ENCODE measurements around the gene EML6. TPM values are rescaled to one million over a fixed set of nuclear protein-coding genes. Genes with fewer than 3 reads are reported as not detected.

EML6 gene
- total RNA-seq, 2 donors from 2014 or later = 0.96 to 2.0 TPM

- peaks cover 0 to 1% of the 10 kb centered on the region in 2 donors for H3K9me3 Mint-ChIP-seq
- H3K4me1 Mint-ChIP-seq (ENCODE audit: low read depth) = no peaks in the 10 kb centered on the region
- no peak for ATAC-seq (replicated peaks in 1 of 2)
- H3K36me3 Mint-ChIP-seq (ENCODE audit: insufficient read depth in 2 of 2) = no peaks in the 10 kb centered on the region
- no peak overlapping the region for H3K27ac Mint-ChIP-seq
- H3K27me3 Mint-ChIP-seq (ENCODE audit: low read depth) = no peaks in the 10 kb centered on the region
- H3K4me3 Mint-ChIP-seq = no peak overlapping the region
- no peak for DNase-seq
These were observed 189.4 kb downstream of the EML6 start for GRCh38 chr2:54912893-54913292.

DNA sequence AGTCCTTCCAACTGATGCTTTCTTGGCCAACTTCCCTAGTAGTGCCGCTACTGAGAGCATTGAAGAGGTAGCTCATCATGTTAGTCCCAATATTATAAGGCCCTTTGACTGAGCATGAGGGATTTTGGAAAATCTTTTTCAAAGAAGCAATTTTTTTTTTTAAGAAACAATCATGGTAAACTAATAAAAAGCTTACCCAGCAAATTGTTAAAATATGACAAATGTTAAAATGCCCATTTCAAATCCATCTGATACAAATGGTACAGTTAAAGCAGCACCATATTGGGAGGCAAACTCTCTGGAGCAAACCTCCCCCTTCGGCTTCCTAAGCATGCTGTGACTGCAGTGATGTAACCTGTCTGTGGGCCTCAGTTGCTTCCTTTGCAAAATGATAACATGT, 191.2 kb downstream of the EML6 start:
- Mint-ChIP-seq H3K9me3 (peaks cover 0 to 1% of the 10 kb centered on the region in 2 donors), H3K4me1 (ENCODE audit: low read depth) (no peaks in the 10 kb centered on the region), H3K27me3 (ENCODE audit: low read depth) (peaks cover 5% of the 10 kb centered on the region), H3K27ac (no peak overlapping the region), H3K36me3 (ENCODE audit: insufficient read depth in 2 of 2) (no peaks in the 10 kb centered on the region), H3K4me3 (no peak overlapping the region)
- no peak for ATAC-seq (replicated peaks in 1 of 2)
- DNase-seq = no peak

GRCh38 chr2:54915101-54915500, 191.6 kb downstream of the EML6 start:
- Mint-ChIP-seq H3K4me3 (no peak overlapping the region), H3K27ac (no peak overlapping the region), H3K4me1 (ENCODE audit: low read depth) (no peaks in the 10 kb centered on the region), H3K36me3 (ENCODE audit: insufficient read depth in 2 of 2) (no peaks in the 10 kb centered on the region), H3K27me3 (ENCODE audit: low read depth) (peaks cover 6% of the 10 kb centered on the region), H3K9me3 (peaks cover 0 to 1% of the 10 kb centered on the region in 2 donors)
- ATAC-seq (replicated peaks in 1 of 2) (no peak), DNase-seq (no peak)

- DNase-seq (no peak), ATAC-seq (replicated peaks in 1 of 2) (no peak)
- peaks cover 6% of the 10 kb centered on the region for H3K27me3 Mint-ChIP-seq (ENCODE audit: low read depth)
- peaks cover 1 to 2% of the 10 kb centered on the region in 2 donors for H3K9me3 Mint-ChIP-seq
- no peak overlapping the region for H3K27ac Mint-ChIP-seq
- no peaks in the 10 kb centered on the region for H3K4me1 Mint-ChIP-seq (ENCODE audit: low read depth)
- no peaks in the 10 kb centered on the region for H3K36me3 Mint-ChIP-seq (ENCODE audit: insufficient read depth in 2 of 2)
- H3K4me3 Mint-ChIP-seq = no peak overlapping the region
These were observed 193.2 kb downstream of the EML6 start for GRCh38 chr2:54916637-54917036.

DNA sequence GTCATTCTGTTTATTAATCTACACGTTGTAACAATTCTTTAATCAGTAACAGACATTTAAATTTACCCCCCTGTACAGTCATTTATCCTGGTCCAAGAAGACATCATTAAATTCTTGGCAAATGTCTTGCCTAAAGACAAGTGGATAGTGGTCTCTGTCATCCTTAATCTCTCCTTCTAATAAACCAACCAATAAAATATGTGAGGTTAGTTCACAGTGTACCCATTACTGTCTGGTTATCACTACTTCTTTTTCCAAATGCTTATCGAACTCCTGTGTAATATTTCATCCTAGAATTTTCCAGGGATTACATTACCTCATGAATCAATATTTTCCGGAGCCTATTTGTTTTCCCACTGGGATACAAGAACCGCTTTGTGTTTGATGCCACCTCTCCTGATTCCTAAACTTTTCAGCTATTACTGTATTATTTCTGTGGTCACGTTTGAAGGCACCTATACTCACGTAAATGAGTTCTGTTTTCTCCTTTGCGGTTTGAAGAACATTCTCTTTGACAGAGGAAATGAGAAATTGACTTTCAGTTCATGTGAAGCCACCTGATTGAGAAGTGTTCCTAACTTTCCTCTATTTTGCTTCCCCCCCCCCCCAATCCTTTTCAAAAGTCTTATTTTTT, 195.3 kb downstream of the EML6 start:
- no peaks in the 10 kb centered on the region for H3K4me1 Mint-ChIP-seq (ENCODE audit: low read depth)

DNA sequence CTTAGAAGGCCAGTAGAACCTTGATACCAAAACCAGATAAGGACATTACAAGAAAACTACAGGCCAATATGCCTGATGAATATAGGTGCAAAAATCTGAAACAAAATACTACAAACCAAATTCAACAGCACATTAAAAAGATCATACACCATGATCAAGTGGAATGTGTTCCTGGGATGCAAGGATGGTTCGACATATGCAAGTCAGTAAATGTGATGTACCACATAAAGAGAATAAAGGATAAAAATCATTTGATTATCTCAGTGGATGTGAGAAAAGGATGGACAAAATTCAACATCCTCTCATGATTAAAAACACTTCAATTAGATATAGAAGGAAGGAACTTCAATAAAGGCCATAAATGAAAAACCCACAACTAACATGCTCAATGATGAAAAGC, 197.2 kb downstream of the EML6 start:
- peaks cover 0 to 2% of the 10 kb centered on the region in 2 donors for H3K36me3 Mint-ChIP-seq (ENCODE audit: insufficient read depth in 2 of 2)
- DNase-seq (no peak), ATAC-seq (replicated peaks in 1 of 2) (no peak)
- H3K4me3 Mint-ChIP-seq = no peak overlapping the region
- H3K27me3 Mint-ChIP-seq (ENCODE audit: low read depth) = peaks cover 6% of the 10 kb centered on the region
- H3K27ac Mint-ChIP-seq = no peak overlapping the region
- no peaks in the 10 kb centered on the region for H3K4me1 Mint-ChIP-seq (ENCODE audit: low read depth)
- peaks cover 2 to 4% of the 10 kb centered on the region in 2 donors for H3K9me3 Mint-ChIP-seq

More for the DNA sequence above, 195.3 kb downstream of the EML6 start:
- H3K9me3 Mint-ChIP-seq = peaks cover 2 to 4% of the 10 kb centered on the region in 2 donors
- DNase-seq = no peak
- H3K27ac Mint-ChIP-seq = no peak overlapping the region
- no peak overlapping the region for H3K4me3 Mint-ChIP-seq
- H3K36me3 Mint-ChIP-seq (ENCODE audit: insufficient read depth in 2 of 2) = peaks cover 0 to 2% of the 10 kb centered on the region in 2 donors
- ATAC-seq (replicated peaks in 1 of 2) = no peak
- peaks cover 6% of the 10 kb centered on the region for H3K27me3 Mint-ChIP-seq (ENCODE audit: low read depth)

- Mint-ChIP-seq H3K4me1 (ENCODE audit: low read depth) (no peaks in the 10 kb centered on the region), H3K9me3 (peaks cover 4% of the 10 kb centered on the region in 2 donors), H3K4me3 (no peak overlapping the region), H3K36me3 (ENCODE audit: insufficient read depth in 2 of 2) (peaks cover 0 to 2% of the 10 kb centered on the region in 2 donors), H3K27ac (no peak overlapping the region), H3K27me3 (ENCODE audit: low read depth) (peaks cover 6% of the 10 kb centered on the region)
- DNase-seq (no peak), ATAC-seq (replicated peaks in 1 of 2) (no peak)
These were observed 200.7 kb downstream of the EML6 start for GRCh38 chr2:54924121-54924520.

- Mint-ChIP-seq H3K4me1 (ENCODE audit: low read depth) (no peaks in the 10 kb centered on the region), H3K27ac (no peak overlapping the region), H3K27me3 (ENCODE audit: low read depth) (no peaks in the 10 kb centered on the region), H3K9me3 (peaks cover 4% of the 10 kb centered on the region in 2 donors), H3K4me3 (no peak overlapping the region), H3K36me3 (ENCODE audit: insufficient read depth in 2 of 2) (peaks cover 0 to 2% of the 10 kb centered on the region in 2 donors)
- ATAC-seq (replicated peaks in 1 of 2) (no peak), DNase-seq (no peak)
These were observed 201.6 kb downstream of the EML6 start for GRCh38 chr2:54925022-54925421.

DNA sequence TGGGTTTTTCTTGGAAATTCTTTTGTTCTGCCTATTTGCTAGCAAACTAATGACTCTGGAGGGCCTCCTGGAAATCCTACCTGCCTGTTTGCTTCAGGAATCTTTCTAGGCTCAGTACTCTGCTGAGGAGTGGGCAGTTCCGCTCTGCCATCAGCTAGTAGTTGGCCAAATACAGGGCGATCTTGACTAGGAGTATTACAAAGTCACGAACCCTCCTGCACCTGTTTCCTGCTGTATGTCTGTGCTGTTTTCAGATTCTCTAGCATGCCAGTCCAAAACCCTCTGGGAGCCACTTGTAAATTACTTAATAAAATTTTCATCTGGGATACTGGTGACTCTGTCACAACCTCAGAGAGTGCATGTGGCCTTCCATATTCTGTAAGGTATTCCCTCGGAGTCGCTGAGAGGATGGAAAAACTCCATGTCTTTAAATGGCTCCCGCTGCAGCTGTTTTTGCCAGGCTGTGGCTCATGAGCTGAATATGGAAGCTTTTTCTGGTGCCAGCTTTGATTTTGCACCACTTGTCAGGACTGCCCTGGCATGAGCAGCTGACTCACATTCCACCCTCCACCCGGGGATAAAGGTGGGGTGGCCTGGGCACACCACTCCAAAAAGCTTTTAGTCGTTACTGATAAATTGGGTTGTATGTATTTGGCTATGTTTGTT, 203.8 kb downstream of the EML6 start:
- Mint-ChIP-seq H3K4me3 (no peak overlapping the region), H3K27ac (no peak overlapping the region), H3K27me3 (ENCODE audit: low read depth) (no peaks in the 10 kb centered on the region), H3K9me3 (peaks cover 2 to 4% of the 10 kb centered on the region in 2 donors), H3K4me1 (ENCODE audit: low read depth) (no peaks in the 10 kb centered on the region), H3K36me3 (ENCODE audit: insufficient read depth in 2 of 2) (peaks cover 0 to 2% of the 10 kb centered on the region in 2 donors)
- DNase-seq (no peak), ATAC-seq (replicated peaks in 1 of 2) (no peak)

DNA sequence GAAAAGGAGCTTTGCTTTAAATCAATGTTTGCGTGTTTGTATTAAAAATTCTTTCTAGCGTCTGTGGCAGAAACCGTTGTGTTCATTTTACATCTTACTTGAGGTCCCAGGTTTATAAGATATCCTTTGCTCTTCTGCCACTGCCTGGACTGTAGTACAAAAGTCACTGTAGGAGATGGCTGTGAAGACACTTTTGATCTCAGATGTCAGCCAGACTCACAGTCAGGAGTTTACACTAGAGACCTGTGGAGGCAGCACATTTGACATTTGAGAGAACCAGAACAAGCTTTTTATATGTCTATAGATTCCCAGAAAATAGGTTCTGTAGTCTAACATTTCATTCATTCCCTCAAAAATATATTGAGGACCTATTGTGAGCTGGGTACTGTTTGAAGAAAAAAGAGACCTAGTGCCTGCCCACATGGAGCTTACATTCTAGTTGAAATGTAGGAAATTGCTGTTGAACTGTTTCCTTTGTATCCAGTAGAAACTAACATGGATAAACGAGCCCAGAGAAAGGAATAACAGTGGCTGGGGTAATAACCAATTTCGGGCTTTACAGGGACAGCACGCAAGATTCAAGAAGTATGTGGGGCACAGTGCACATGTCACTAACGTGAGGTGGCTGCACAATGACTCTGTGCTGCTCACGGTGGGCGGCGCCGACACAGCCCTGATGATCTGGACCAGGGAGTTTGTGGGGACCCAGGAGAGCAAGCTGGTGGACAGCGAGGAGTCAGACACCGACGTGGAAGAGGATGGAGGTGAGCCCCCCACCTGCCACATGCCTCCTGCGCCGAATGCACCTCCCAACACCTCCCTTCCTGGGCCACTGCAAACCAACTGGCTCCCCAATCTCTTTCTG, 204.5 kb downstream of the EML6 start:
- no peaks in the 10 kb centered on the region for H3K4me1 Mint-ChIP-seq (ENCODE audit: low read depth)
- ATAC-seq (replicated peaks in 1 of 2) = no peak
- no peaks in the 10 kb centered on the region for H3K27me3 Mint-ChIP-seq (ENCODE audit: low read depth)
- no peak overlapping the region for H3K4me3 Mint-ChIP-seq
- H3K27ac Mint-ChIP-seq = no peak overlapping the region
- H3K36me3 Mint-ChIP-seq (ENCODE audit: insufficient read depth in 2 of 2) = no peaks in the 10 kb centered on the region
- DNase-seq = no peak
- H3K9me3 Mint-ChIP-seq = peaks cover 0 to 2% of the 10 kb centered on the region in 2 donors

DNA sequence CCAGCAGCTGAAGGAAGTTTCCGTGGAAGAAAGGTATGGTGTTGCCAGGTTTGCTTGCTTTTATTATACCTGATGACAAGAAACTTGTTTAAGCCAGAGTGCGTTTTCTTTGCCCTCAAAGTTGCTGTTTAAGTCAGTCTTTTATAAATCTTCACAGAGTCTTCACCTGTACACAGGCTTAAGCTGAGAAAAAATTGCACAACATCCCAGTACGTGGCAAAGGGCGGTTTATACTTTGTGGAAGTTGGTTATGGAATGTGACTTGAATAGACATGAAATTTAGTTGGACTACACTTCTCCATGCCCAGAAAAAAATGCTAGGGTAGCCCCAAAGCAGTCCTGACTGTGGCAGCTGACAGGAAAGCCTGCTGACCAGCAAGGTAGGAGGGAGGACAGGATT, 205.3 kb downstream of the EML6 start:
- H3K36me3 Mint-ChIP-seq (ENCODE audit: insufficient read depth in 2 of 2) = no peaks in the 10 kb centered on the region
- peaks cover 0 to 2% of the 10 kb centered on the region in 2 donors for H3K9me3 Mint-ChIP-seq
- no peaks in the 10 kb centered on the region for H3K27me3 Mint-ChIP-seq (ENCODE audit: low read depth)
- H3K4me3 Mint-ChIP-seq = no peak overlapping the region
- no peak overlapping the region for H3K27ac Mint-ChIP-seq
- no peak for DNase-seq
- no peak for ATAC-seq (replicated peaks in 1 of 2)
- H3K4me1 Mint-ChIP-seq (ENCODE audit: low read depth) = no peaks in the 10 kb centered on the region

GRCh38 chr2:54931473-54931872, 208.0 kb downstream of the EML6 start:
- Mint-ChIP-seq H3K4me1 (ENCODE audit: low read depth) (no peaks in the 10 kb centered on the region), H3K27me3 (ENCODE audit: low read depth) (no peaks in the 10 kb centered on the region), H3K4me3 (no peak overlapping the region), H3K27ac (no peak overlapping the region), H3K9me3 (peaks cover 0 to 2% of the 10 kb centered on the region in 2 donors), H3K36me3 (ENCODE audit: insufficient read depth in 2 of 2) (no peaks in the 10 kb centered on the region)
- DNase-seq (no peak), ATAC-seq (replicated peaks in 1 of 2) (no peak)

GRCh38 chr2:54935389-54935788, 211.9 kb downstream of the EML6 start:
- no peaks in the 10 kb centered on the region for H3K4me1 Mint-ChIP-seq (ENCODE audit: low read depth)
- H3K9me3 Mint-ChIP-seq = peaks cover 0 to 4% of the 10 kb centered on the region in 2 donors
- no peak overlapping the region for H3K4me3 Mint-ChIP-seq
- H3K27me3 Mint-ChIP-seq (ENCODE audit: low read depth) = no peaks in the 10 kb centered on the region
- ATAC-seq (replicated peaks in 1 of 2) (no peak), DNase-seq (no peak)
- H3K36me3 Mint-ChIP-seq (ENCODE audit: insufficient read depth in 2 of 2) = peaks cover 2 to 3% of the 10 kb centered on the region in 2 donors
- H3K27ac Mint-ChIP-seq = no peak overlapping the region
